Pancreas (tissue), 10 donors: Measurements from ENCODE around the gene SFMBT2. TPM values are rescaled to one million over a fixed set of nuclear protein-coding genes. Genes with fewer than 3 reads are reported as not detected.

Experiments
- ATAC-seq, 4 donors: fragments of 200-7000 bp; cut with Tn5 transposase; one replicate each; pipeline versions ENCODE4 v1.8.0 to v1.9.1; 2020; ENCODE audit warnings: mild to moderate bottlenecking in 4 of 4, moderate library complexity in 4 of 4
- DNase-seq, 6 donors: peaks; one replicate each; pipeline ENCODE4 v3.0.0-alpha.2; 2020
- FAIRE-seq: peaks from 2 replicates; lab custom pipeline; 2012; peaks lifted over from hg19 to GRCh38; lab: Jason Lieb, UNC
- H3K27ac ChIP-seq, 4 donors: fragments of 200-600 bp; sonication (generic); 1 replicate in 3 of 4; 2 replicates in 1 of 4; pipeline versions ENCODE4 v1.5.0 to v1.8.0; 2020
- H3K27me3 ChIP-seq, 4 donors: fragments of 200-600 bp; one replicate each; pipeline ENCODE4 v1.8.0; 2021
- H3K36me3 ChIP-seq, 3 donors: fragments of 200-600 bp; sonication (generic) in 1 of 3; one replicate each; pipeline versions ENCODE4 v1.5.0 to v1.8.0; 2020 to 2021
- H3K4me1 ChIP-seq, 3 donors: fragments of 200-600 bp; one replicate each; pipeline ENCODE4 v1.8.0; 2021
- H3K4me3 ChIP-seq, 4 donors: fragments of 200-600 bp; sonication (generic) in 2 of 4; one replicate each; pipeline versions ENCODE4 v1.5.0 to v1.8.0; 2020 to 2021
- H3K9me3 ChIP-seq, 4 donors: fragments of 200-600 bp; one replicate each; pipeline ENCODE4 v1.8.0; 2021
- WGBS, 2 donors: extraction: QIAGEN DNeasy Blood & Tissue Kit; methylation state at CpG; one replicate each; pipeline ENCODE4 v1.1.7; 2013; 5-methylcytosine and 5-hydroxymethylcytosine counted together
- intact Hi-C, 3 donors: fragments of 100-400 bp; cut with DNase I; formaldehyde crosslinking; loops; one replicate each; pipeline versions ENCODE4 v1.11.1 to v1.14.2; 2022
- polyA plus RNA-seq, 2 donors: library from polyadenylated mRNA; stranded (reverse); fragments of 200-250 nt; gene quantifications; one replicate each; pipeline ENCODE4 v1.2.3, GENCODE V29; 2013
- total RNA-seq, 6 donors: library from RNA; stranded (reverse); fragmentation: NEBNext Ultra II Directional in 4 of 6; extraction: Animal tissue kit (Norgen Biotek cat#: 25700) in 4 of 6; gene quantifications; one replicate each; pipeline versions ENCODE4 v1.2.1 to v1.2.4, GENCODE V29; 2021 to 2023
- TF ChIP-seq, protein P1 (sequence below), 4 donors: fragments of 200-600 bp; sonication (generic) in 3 of 4; IDR thresholded peaks; one replicate each; pipeline versions ENCODE4 v1.5.0 to v1.8.0; 2021; ENCODE audit warnings: antibody characterized with exemption in 4 of 4
- donor health status: healthy with polysubstance abuse.
- donor health status: DM: no; HTN: no; CAD: no; lungs with moderate emphysema.
- donor health status: DM: no; HTN: no; CAD: no.
- donor health status: control.
- donor health status: control.
- donor health status: Bipolar disorder and iron deficiency.
- donor health status: DM: yes; HTN: yes; CAD: no.
- donor health status: DM: no; HTN: no; CAD: no.
- donor health status: DM: no; HTN: no; CAD: no.
- donor health status: DM: yes; HTN: yes; CAD: no.

The SFMBT2 gene
- total and polyA plus RNA-seq, 8 donors = 0.65 to 9.4 (median 1.9) TPM

DNA sequence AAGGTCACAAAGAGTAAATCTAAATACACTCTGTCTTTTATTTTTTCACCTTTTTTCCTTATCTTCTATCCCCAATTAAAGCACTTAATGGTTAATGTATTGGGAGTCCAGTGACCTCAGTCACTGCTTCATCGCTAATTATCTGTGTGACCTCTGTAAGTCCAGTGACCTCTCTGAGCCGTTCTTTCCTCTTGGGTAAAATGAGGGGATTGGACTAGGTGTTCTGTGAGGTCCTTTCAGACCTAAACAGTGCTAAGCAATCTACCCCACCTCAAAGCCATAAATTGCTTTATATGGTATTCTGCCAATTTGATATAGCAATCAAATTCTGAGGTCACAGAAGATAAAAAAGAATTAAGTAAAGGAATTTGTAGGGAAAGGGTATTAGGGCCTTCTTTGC, 3.9 kb upstream of the SFMBT2 start:
- Histone ChIP-seq H3K9me3 (no peaks in the 10 kb centered on the region), H3K4me3 (no peak overlapping the region), H3K27me3 (peaks cover 0 to 14% (median 8%) of the 10 kb centered on the region in 4 donors), H3K27ac (no peak overlapping the region), H3K36me3 (no peaks in the 10 kb centered on the region), H3K4me1 (peaks cover 0 to 4% (median 2%) of the 10 kb centered on the region in 3 donors)
- TF ChIP-seq, protein P1, sequence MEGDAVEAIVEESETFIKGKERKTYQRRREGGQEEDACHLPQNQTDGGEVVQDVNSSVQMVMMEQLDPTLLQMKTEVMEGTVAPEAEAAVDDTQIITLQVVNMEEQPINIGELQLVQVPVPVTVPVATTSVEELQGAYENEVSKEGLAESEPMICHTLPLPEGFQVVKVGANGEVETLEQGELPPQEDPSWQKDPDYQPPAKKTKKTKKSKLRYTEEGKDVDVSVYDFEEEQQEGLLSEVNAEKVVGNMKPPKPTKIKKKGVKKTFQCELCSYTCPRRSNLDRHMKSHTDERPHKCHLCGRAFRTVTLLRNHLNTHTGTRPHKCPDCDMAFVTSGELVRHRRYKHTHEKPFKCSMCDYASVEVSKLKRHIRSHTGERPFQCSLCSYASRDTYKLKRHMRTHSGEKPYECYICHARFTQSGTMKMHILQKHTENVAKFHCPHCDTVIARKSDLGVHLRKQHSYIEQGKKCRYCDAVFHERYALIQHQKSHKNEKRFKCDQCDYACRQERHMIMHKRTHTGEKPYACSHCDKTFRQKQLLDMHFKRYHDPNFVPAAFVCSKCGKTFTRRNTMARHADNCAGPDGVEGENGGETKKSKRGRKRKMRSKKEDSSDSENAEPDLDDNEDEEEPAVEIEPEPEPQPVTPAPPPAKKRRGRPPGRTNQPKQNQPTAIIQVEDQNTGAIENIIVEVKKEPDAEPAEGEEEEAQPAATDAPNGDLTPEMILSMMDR (IDR thresholded peaks at IDR 0.05) = no peak
- WGBS, 2 donors = 61 to 64% methylated on average over 2 of the region's 2 CpGs
- ATAC-seq = no peak
- no peak for DNase-seq
- no peak for FAIRE-seq
- intact Hi-C loops = loop anchor here in 2 of 3 donors (10.0 kb wide), 3 partner anchors 150 to 750 kb away; no protein-coding TSS in a partner anchor

DNA sequence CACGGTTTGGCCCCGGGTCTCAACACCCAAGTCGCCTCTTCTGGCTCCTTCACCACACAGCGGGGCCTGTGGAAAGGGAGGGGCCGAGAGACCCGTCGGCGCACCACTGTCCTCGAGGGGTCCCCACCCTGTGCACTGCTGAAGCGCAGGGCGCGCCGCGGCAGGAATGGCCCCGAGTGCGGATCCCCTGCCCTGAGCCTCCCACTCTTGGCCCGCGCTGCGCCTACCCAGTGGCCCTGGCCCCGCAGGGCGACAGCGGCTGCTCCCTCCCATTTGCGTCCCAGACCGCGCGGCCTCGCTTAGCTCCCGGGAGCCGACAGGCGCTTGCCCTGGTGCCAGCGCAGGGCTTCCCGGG, 2.1 kb upstream of the SFMBT2 start:
- H3K9me3 ChIP-seq = no peaks in the 10 kb centered on the region
- peak overlapping the region in 1 of 4 donors; percentile 2 for H3K27ac ChIP-seq
- TF ChIP-seq, protein P1 (IDR thresholded peaks at IDR 0.05) = no peak
- ATAC-seq = no peak
- 3 to 6% methylated on average over 32 of the region's 32 CpGs for WGBS, 2 donors
- H3K36me3 ChIP-seq = no peaks in the 10 kb centered on the region
- peak in 2 of 6 donors; percentile 19 to 67 for DNase-seq
- no peak for FAIRE-seq
- peaks cover 0 to 6% (median 4%) of the 10 kb centered on the region in 3 donors for H3K4me1 ChIP-seq
- H3K27me3 ChIP-seq = peaks cover 0 to 14% (median 8%) of the 10 kb centered on the region in 4 donors
- peak overlapping the region in 2 of 4 donors; percentile 15 to 60 for H3K4me3 ChIP-seq
- intact Hi-C loops = loop anchor here in 2 of 3 donors (10.0 kb wide), 3 partner anchors 148 to 748 kb away; no protein-coding TSS in a partner anchor

DNA sequence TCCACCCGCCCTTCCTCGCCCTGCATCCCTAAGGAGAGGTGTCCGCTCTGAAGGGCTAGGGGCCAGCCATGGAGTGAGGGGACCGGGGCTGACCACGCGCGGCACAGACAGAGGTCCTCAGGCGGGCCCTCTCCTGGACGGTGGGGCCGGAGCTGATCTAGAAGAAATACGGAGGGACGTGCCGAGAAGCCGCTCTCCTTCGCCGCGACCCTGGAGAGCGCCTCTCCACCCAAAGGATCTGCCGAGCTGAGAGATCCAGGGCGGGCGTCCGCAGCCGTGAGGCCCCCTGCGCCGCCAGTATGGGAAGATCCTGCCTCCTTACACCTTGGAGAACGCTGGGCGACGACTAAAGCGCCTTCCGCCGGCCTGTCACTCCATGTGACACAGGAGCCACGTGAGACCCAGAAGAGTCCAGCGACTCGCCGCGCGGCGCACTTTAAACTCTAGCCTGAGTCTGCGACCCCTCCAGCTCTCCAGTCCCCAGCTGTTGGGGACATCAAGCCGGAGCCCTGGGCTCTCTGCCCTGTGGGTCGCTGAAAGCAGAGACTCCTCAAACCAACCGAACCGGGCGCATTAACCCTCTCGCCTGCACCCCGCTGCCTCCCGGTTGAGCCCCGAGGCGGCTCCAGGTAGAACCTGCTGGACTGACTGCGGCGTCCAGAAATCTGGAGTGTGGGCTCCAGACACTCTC, 1.5 kb upstream of the SFMBT2 start:
- FAIRE-seq (no peak), DNase-seq (peak in 5 of 6 donors; percentile 27 to 80 (median 48)), ATAC-seq (peak in 2 of 4 donors; percentile 6 to 31)
- intact Hi-C loops = loop anchor here in 2 of 3 donors (10.0 kb wide), 3 partner anchors 148 to 748 kb away; no protein-coding TSS in a partner anchor
- Histone ChIP-seq H3K27ac (peak overlapping the region in 1 of 4 donors; percentile 2), H3K4me3 (peak overlapping the region in 3 of 4 donors; percentile 8 to 60 (median 15)), H3K36me3 (no peaks in the 10 kb centered on the region), H3K9me3 (no peaks in the 10 kb centered on the region), H3K27me3 (peaks cover 0 to 14% (median 8%) of the 10 kb centered on the region in 4 donors), H3K4me1 (peaks cover 0 to 6% (median 4%) of the 10 kb centered on the region in 3 donors)
- 2 to 3% methylated on average over 51 of the region's 51 CpGs for WGBS, 2 donors
- TF ChIP-seq, protein P1 (IDR thresholded peaks at IDR 0.05) = no peak

DNA sequence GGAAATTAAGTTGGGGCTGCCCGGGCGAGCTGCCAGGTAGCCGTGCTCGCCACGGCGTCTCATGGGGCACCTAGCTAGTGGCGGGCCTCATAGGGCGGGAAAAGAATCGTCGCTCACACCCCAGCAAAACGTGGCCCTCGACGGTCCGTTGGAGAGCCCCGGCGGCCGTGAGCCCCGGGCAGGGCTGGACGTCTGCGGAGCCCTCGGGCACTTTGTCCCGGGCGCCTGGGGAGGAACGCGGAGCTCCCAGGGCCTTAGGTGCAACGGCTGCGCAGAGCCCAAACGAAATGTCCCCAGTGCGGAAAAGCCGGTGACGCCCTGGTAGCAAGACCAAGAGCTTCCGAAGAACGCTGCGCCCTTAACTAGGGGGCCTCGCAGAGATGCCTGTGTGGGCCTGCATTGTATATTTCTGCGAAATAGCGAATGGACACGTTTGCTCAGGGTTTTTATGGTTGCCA, 866 bp upstream of the SFMBT2 start:
- no peaks in the 10 kb centered on the region for H3K36me3 ChIP-seq
- H3K4me1 ChIP-seq = peaks cover 0 to 6% (median 4%) of the 10 kb centered on the region in 3 donors
- intact Hi-C loops = loop anchor here in 2 of 3 donors (10.0 kb wide), 3 partner anchors 147 to 747 kb away; no protein-coding TSS in a partner anchor
- DNase-seq = peak in 1 of 6 donors; percentile 58
- TF ChIP-seq, protein P1 (IDR thresholded peaks at IDR 0.05) = no peak
- no peaks in the 10 kb centered on the region for H3K9me3 ChIP-seq
- 3 to 6% methylated on average over 38 of the region's 38 CpGs for WGBS, 2 donors
- H3K27me3 ChIP-seq = peaks cover 0 to 14% (median 8%) of the 10 kb centered on the region in 4 donors
- no peak for FAIRE-seq
- peak overlapping the region in 1 of 4 donors; percentile 65 for H3K27ac ChIP-seq
- peak overlapping the region in 3 of 4 donors; percentile 56 to 74 (median 60) for H3K4me3 ChIP-seq
- peak in 1 of 4 donors; percentile 2 for ATAC-seq
